GM12874 (cell line): Measurements from ENCODE around the gene PLA2G2A.

Experiments used
- TF ChIP-seq, protein P1 (sequence below): IDR thresholded peaks from 2 replicates; pipeline ENCODE4 v1.5.1; 2011; ENCODE audit warnings: low read depth, mild to moderate bottlenecking, control low read depth, low read length, moderate library complexity; ENCODE audit not compliant: insufficient read depth

PLA2G2A gene

DNA sequence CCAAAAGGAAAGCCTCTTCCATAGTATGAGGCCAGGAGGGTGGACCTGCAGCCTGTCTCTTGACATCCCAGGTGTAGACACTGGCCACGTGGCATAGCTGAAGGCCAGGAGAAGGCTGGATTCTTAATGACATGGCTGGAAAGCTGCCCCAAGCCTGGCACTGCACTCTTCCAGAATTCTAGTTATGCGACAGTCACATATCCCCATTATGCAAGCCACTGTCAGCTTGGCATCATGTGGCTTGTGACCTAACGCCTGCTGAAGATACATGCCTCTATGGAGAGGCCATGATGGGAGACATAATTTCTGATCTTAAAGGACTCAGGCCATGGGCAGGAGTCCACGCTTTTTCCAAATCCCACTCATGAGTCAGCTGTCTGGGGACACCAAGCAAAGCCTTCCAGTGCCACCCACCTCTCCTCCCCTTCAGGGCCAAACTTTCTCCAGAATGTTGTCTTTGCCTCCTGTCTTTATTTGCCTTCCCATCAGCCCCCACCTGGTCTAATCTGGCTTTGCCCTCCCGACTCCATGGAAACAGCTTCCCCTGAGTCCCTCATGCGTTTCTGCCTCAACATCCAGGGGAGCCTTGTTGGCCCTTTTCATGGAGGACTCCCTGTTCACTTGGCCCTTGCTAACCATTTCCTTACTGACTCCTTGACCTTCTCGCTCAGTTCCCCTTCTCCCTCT, 3.0 kb downstream of the PLA2G2A start:
- TF ChIP-seq, protein P1, sequence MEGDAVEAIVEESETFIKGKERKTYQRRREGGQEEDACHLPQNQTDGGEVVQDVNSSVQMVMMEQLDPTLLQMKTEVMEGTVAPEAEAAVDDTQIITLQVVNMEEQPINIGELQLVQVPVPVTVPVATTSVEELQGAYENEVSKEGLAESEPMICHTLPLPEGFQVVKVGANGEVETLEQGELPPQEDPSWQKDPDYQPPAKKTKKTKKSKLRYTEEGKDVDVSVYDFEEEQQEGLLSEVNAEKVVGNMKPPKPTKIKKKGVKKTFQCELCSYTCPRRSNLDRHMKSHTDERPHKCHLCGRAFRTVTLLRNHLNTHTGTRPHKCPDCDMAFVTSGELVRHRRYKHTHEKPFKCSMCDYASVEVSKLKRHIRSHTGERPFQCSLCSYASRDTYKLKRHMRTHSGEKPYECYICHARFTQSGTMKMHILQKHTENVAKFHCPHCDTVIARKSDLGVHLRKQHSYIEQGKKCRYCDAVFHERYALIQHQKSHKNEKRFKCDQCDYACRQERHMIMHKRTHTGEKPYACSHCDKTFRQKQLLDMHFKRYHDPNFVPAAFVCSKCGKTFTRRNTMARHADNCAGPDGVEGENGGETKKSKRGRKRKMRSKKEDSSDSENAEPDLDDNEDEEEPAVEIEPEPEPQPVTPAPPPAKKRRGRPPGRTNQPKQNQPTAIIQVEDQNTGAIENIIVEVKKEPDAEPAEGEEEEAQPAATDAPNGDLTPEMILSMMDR, result no peak

- TF ChIP-seq, protein P1, result no peak
These were observed 3.8 kb downstream of the PLA2G2A start for GRCh38 chr1:19975423-19976193.

DNA sequence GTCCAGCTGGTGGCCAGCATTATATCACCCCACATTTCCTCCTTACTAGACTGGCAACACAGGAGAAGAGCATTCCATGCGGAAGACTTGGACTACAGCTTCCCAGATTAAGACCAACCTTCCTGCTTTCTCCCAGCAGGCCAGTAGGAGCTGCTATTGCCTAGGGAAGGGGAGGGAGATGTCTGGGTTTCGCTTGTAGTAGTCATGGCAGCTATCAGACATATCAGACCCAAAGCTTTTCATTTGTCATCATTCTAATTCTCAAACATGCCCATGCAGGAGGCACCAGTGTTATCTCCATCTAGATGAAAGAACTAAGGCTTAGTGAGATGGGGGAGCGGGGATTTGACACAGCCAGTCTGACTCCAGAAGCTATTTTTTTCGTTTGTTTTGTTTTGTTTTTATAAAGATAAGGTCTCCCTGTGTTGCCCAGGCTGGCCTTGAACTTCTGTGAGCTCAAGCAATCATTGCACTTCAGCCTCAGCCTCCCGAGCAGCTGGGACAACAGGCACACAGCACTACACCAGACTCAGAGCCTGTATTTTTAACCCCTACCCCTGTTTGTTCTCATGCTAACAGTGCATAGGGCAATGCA, 4.5 kb downstream of the PLA2G2A start:
- TF ChIP-seq, protein P1, result peak; percentile 65

DNA sequence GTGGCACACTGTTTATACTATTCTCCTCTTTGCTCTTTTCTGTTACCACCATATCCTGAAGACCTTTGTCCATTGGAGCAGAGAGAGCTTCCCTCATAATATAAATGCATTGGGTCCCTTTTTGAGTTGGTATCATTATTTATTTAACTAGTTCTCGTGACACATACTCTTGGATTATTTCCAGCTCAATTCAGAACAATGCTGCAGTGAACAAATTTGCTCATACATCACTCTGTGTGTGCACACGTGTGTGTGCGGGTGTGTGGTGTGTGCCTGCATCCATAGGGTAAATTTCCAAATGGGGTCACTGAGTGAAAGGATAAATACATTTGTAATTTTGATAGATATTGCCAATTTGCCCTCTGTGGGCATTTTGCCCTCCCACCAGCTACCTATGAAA, 5.8 kb downstream of the PLA2G2A start:
- TF ChIP-seq, protein P1, result no peak

GRCh38 chr1:19971664-19972063, 7.8 kb downstream of the PLA2G2A start:
- TF ChIP-seq, protein P1, result no peak

DNA sequence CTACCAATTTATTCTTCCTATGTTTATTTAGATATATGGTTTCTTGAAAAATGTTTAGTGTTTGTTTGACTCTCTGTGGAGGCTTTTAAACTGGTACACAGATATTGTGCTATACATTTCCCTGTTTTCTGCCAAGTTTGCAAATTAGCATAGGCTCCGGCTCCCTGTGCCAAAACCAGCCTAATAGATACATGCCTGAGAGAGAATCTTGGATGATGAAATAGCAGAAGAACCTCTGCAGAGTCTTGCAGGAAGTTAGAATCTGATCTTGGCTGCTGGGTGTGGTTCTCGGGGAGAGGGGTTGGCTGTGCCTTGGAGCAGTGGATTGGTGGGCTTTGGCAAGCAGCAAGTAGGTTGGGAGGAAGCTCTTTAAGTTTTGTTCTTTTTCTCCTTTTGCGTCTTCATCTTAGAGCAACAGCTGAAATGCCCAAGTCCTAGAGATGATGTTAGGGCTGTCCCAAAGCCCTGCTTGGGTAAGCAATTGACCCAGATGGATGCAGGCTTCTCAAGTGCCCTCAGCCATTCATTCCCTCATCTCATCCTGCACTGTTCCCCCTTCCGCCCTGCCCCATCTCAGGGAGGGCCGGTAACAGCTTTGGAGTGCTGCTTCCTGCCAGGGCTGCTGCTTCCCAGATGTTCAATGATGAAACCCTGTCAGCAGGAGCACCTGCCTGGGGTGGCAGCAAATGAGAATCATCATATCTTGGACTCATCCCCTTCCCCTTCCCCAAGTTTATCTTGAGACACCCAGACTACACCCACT, 9.3 kb downstream of the PLA2G2A start:
- TF ChIP-seq, protein P1, result no peak

- TF ChIP-seq, protein P1, result no peak
These were observed 11.6 kb downstream of the PLA2G2A start for GRCh38 chr1:19967808-19968207.
